ENCODE data around the gene MYO5A.

DNA sequence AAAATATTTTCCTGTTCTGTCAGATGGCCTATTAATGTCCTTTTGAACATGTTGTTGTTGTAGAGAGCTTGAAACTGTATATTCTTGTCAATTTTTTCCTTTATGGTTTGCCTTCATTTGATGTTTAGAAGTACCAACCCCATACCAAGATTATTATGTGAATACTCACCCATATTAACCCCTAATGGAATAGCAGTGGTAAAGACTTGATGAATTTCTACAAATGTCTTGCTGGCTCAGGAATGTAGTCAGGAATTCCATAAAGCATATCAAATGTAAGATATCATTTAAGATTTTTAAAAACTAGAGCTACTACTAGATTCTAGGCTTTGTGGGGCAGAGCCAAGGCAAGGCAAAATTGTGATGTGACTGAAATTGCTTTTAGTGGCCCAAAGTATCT, 30.0 kb downstream of the MYO5A start:
- no peak for TF ChIP-seq POLR2A (IDR thresholded peaks at IDR 0.05; ENCODE audit: extremely low read depth, insufficient read length)
- TF ChIP-seq, protein P1, sequence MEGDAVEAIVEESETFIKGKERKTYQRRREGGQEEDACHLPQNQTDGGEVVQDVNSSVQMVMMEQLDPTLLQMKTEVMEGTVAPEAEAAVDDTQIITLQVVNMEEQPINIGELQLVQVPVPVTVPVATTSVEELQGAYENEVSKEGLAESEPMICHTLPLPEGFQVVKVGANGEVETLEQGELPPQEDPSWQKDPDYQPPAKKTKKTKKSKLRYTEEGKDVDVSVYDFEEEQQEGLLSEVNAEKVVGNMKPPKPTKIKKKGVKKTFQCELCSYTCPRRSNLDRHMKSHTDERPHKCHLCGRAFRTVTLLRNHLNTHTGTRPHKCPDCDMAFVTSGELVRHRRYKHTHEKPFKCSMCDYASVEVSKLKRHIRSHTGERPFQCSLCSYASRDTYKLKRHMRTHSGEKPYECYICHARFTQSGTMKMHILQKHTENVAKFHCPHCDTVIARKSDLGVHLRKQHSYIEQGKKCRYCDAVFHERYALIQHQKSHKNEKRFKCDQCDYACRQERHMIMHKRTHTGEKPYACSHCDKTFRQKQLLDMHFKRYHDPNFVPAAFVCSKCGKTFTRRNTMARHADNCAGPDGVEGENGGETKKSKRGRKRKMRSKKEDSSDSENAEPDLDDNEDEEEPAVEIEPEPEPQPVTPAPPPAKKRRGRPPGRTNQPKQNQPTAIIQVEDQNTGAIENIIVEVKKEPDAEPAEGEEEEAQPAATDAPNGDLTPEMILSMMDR (IDR thresholded peaks at IDR 0.05; ENCODE audit: low read depth, low read length), result no peak
- TF ChIP-seq, protein P2, sequence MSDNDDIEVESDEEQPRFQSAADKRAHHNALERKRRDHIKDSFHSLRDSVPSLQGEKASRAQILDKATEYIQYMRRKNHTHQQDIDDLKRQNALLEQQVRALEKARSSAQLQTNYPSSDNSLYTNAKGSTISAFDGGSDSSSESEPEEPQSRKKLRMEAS (IDR thresholded peaks at IDR 0.05; ENCODE audit: low read depth, low read length), result no peak

Measured in NB4 (cell line).